ENCODE results near the gene DBI.
"Not testable (repeated sequence)": the region's sequence is repeated elsewhere in the genome, so short reads cannot be mapped to it uniquely, and the experiment has no call there.

Gene DBI

DNA sequence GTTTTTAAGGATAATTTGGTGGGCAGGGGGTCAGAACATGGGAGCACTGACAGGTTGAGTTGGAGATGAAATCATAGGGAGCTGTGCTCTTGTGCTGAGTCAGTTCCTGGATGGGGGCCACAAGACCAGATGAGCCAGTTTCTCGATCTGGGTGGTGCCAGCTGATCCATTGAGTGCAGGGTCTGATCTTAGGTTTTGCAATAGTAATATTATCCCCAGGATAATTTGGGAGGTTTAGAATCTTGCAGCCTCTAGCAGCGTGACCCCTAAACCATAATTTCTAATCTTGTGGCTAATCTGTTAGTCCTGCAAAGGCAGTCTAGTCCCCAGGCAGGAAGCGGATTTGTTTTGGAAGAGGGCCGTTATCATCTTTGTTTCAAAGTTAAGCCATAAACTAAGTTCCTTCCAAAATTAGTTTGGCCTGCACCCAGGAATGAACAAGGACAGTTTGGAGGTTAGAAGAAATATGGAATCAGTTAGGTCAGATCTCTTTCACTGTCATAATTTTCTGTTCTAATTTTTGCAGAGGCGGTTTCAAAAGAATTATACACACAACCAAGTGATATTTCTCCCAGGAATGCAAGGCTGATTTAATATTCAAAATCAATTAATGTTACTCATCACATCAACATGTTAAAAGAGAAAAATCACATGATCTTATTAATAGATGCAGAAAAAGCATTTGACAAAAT, 23.0 kb downstream of the DBI start:
- H3K4me1 ChIP-seq (ENCODE audit: control insufficient read depth in 5 of 5, insufficient read depth in 5 of 5, low read length in 5 of 5) = peaks cover 7 to 35% (median 28%) of the 10 kb centered on the region in 5 donors
- H3K9me3 ChIP-seq (ENCODE audit: control insufficient read depth in 5 of 5, low read length in 5 of 5) = no peaks in the 10 kb centered on the region
- H3K27me3 ChIP-seq (ENCODE audit: control insufficient read depth in 5 of 5, insufficient read depth in 4 of 5, low read length in 5 of 5) = no peaks in the 10 kb centered on the region
- peak overlapping the region; percentile 43 for H3K27ac ChIP-seq (ENCODE audit: low read depth, low read length)
- H3K4me3 ChIP-seq (ENCODE audit: low read depth in 1 of 5, low read length in 5 of 5) = no peak overlapping the region
- H3K9ac ChIP-seq (ENCODE audit: low read length in 5 of 5) = no peak overlapping the region
- no peaks in the 10 kb centered on the region for H3K36me3 ChIP-seq (ENCODE audit: control insufficient read depth in 5 of 5, insufficient read depth in 5 of 5, low read length in 5 of 5)

GRCh38 chr2:119393971-119394748, 27.4 kb downstream of the DBI start:
- peaks cover 0 to 12% (median 12%) of the 10 kb centered on the region in 5 donors for H3K4me1 ChIP-seq (ENCODE audit: control insufficient read depth in 5 of 5, insufficient read depth in 5 of 5, low read length in 5 of 5)
- H3K36me3 ChIP-seq (ENCODE audit: control insufficient read depth in 5 of 5, insufficient read depth in 5 of 5, low read length in 5 of 5) = no peaks in the 10 kb centered on the region
- no peak overlapping the region for H3K9ac ChIP-seq (ENCODE audit: low read length in 5 of 5)
- no peaks in the 10 kb centered on the region for H3K27me3 ChIP-seq (ENCODE audit: control insufficient read depth in 5 of 5, insufficient read depth in 4 of 5, low read length in 5 of 5)
- H3K27ac ChIP-seq (ENCODE audit: low read depth, low read length) = no peak overlapping the region
- H3K9me3 ChIP-seq (ENCODE audit: control insufficient read depth in 5 of 5, low read length in 5 of 5) = no peaks in the 10 kb centered on the region
- H3K4me3 ChIP-seq (ENCODE audit: low read depth in 1 of 5, low read length in 5 of 5) = no peak overlapping the region

GRCh38 chr2:119397196-119397595, 30.4 kb downstream of the DBI start:
- no peaks in the 10 kb centered on the region for H3K27me3 ChIP-seq (ENCODE audit: control insufficient read depth in 5 of 5, insufficient read depth in 4 of 5, low read length in 5 of 5)
- H3K9me3 ChIP-seq (ENCODE audit: control insufficient read depth in 5 of 5, low read length in 5 of 5) = no peaks in the 10 kb centered on the region
- peaks cover 0 to 4% (median 0%) of the 10 kb centered on the region in 5 donors for H3K4me1 ChIP-seq (ENCODE audit: control insufficient read depth in 5 of 5, insufficient read depth in 5 of 5, low read length in 5 of 5)
- H3K36me3 ChIP-seq (ENCODE audit: control insufficient read depth in 5 of 5, insufficient read depth in 5 of 5, low read length in 5 of 5) = no peaks in the 10 kb centered on the region
- H3K27ac ChIP-seq (ENCODE audit: low read depth, low read length) = no peak overlapping the region
- no peak overlapping the region for H3K9ac ChIP-seq (ENCODE audit: low read length in 5 of 5)
- H3K4me3 ChIP-seq (ENCODE audit: low read depth in 1 of 5, low read length in 5 of 5) = no peak overlapping the region

GRCh38 chr2:119402106-119402505, 35.3 kb downstream of the DBI start:
- Histone ChIP-seq H3K36me3 (ENCODE audit: control insufficient read depth in 5 of 5, insufficient read depth in 5 of 5, low read length in 5 of 5) (no peaks in the 10 kb centered on the region), H3K4me1 (ENCODE audit: control insufficient read depth in 5 of 5, insufficient read depth in 5 of 5, low read length in 5 of 5) (peaks cover 0 to 16% (median 12%) of the 10 kb centered on the region in 5 donors), H3K9ac (ENCODE audit: low read length in 5 of 5) (no peak overlapping the region), H3K27ac (ENCODE audit: low read depth, low read length) (no peak overlapping the region), H3K9me3 (ENCODE audit: control insufficient read depth in 5 of 5, low read length in 5 of 5) (peaks cover 0 to 3% (median 0%) of the 10 kb centered on the region in 5 donors), H3K4me3 (ENCODE audit: low read depth in 1 of 5, low read length in 5 of 5) (no peak overlapping the region), H3K27me3 (ENCODE audit: control insufficient read depth in 5 of 5, insufficient read depth in 4 of 5, low read length in 5 of 5) (no peaks in the 10 kb centered on the region)

DNA sequence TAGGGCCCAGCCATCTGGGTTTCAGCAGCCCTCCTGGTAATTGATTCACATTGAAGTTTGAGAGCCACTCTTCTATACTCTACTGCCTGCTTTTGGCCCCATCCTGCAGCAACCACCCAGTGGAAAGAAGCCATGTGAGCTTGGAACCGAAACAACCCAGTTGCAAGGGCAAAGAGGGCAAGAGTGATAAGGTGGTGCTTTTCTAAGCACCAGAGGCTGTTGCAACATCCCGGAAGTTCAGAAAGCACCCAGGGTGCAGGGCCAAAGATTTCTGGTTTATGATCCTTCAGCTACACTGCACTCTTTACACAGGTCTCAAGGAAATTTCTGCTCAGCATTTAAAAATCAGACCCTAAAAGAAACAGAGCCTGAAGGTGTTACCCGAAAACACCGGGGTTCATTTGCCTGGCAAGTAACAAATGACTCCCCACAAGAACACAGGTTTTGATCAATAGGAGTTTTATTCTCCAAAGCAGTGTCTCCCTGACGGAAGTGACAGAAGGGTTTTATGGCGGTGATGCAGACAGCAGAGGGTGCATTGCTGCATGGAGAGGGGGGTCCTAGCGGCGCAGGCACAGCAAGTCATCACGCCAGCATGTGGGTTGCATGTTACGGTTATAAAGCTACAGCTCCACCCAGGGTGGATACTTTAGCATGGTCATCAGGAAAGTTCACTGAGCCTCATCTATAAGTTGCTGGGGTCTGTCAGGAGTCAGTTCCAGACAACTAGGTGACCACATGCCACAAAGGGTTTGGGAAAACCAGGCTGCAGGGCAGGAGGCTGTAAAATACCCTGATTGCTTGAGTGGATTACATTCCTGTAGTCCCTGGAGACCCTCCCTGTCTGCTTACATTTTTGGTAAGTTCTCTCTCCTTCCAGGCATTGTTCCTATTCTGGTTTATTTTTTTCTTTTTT, 36.1 kb downstream of the DBI start:
- Histone ChIP-seq H3K4me3 (ENCODE audit: low read depth in 1 of 5, low read length in 5 of 5) (no peak overlapping the region), H3K4me1 (ENCODE audit: control insufficient read depth in 5 of 5, insufficient read depth in 5 of 5, low read length in 5 of 5) (peaks cover 0 to 21% (median 12%) of the 10 kb centered on the region in 5 donors), H3K27me3 (ENCODE audit: control insufficient read depth in 5 of 5, insufficient read depth in 4 of 5, low read length in 5 of 5) (no peaks in the 10 kb centered on the region), H3K9me3 (ENCODE audit: control insufficient read depth in 5 of 5, low read length in 5 of 5) (peaks cover 0 to 3% (median 0%) of the 10 kb centered on the region in 5 donors), H3K27ac (ENCODE audit: low read depth, low read length) (no peak overlapping the region), H3K9ac (ENCODE audit: low read length in 5 of 5) (no peak overlapping the region), H3K36me3 (ENCODE audit: control insufficient read depth in 5 of 5, insufficient read depth in 5 of 5, low read length in 5 of 5) (no peaks in the 10 kb centered on the region)

- not testable (repeated sequence) for H3K36me3 ChIP-seq (ENCODE audit: control insufficient read depth in 5 of 5, insufficient read depth in 5 of 5, low read length in 5 of 5)
Measured at GRCh38 chr2:119403618-119404017, 36.8 kb downstream of the DBI start.

GRCh38 chr2:119405151-119405550, 38.4 kb downstream of the DBI start:
- no peak overlapping the region for H3K27ac ChIP-seq (ENCODE audit: low read depth, low read length)
- no peak overlapping the region for H3K4me3 ChIP-seq (ENCODE audit: low read depth in 1 of 5, low read length in 5 of 5)
- H3K4me1 ChIP-seq (ENCODE audit: control insufficient read depth in 5 of 5, insufficient read depth in 5 of 5, low read length in 5 of 5) = peaks cover 4 to 23% (median 17%) of the 10 kb centered on the region in 5 donors
- H3K9me3 ChIP-seq (ENCODE audit: control insufficient read depth in 5 of 5, low read length in 5 of 5) = peaks cover 0 to 3% (median 0%) of the 10 kb centered on the region in 5 donors
- no peaks in the 10 kb centered on the region for H3K27me3 ChIP-seq (ENCODE audit: control insufficient read depth in 5 of 5, insufficient read depth in 4 of 5, low read length in 5 of 5)
- H3K36me3 ChIP-seq (ENCODE audit: control insufficient read depth in 5 of 5, insufficient read depth in 5 of 5, low read length in 5 of 5) = no peaks in the 10 kb centered on the region
- no peak overlapping the region for H3K9ac ChIP-seq (ENCODE audit: low read length in 5 of 5)

More at GRCh38 chr2:119403618-119404017, 36.8 kb downstream of the DBI start:
- H3K9ac ChIP-seq (ENCODE audit: low read length in 5 of 5); H3K27ac ChIP-seq (ENCODE audit: low read depth, low read length); H3K9me3 ChIP-seq (ENCODE audit: control insufficient read depth in 5 of 5, low read length in 5 of 5); H3K4me3 ChIP-seq (ENCODE audit: low read depth in 1 of 5, low read length in 5 of 5); H3K27me3 ChIP-seq (ENCODE audit: control insufficient read depth in 5 of 5, insufficient read depth in 4 of 5, low read length in 5 of 5): not testable (repeated sequence)
- peaks cover 4 to 23% (median 17%) of the 10 kb centered on the region in 5 donors for H3K4me1 ChIP-seq (ENCODE audit: control insufficient read depth in 5 of 5, insufficient read depth in 5 of 5, low read length in 5 of 5)

DNA sequence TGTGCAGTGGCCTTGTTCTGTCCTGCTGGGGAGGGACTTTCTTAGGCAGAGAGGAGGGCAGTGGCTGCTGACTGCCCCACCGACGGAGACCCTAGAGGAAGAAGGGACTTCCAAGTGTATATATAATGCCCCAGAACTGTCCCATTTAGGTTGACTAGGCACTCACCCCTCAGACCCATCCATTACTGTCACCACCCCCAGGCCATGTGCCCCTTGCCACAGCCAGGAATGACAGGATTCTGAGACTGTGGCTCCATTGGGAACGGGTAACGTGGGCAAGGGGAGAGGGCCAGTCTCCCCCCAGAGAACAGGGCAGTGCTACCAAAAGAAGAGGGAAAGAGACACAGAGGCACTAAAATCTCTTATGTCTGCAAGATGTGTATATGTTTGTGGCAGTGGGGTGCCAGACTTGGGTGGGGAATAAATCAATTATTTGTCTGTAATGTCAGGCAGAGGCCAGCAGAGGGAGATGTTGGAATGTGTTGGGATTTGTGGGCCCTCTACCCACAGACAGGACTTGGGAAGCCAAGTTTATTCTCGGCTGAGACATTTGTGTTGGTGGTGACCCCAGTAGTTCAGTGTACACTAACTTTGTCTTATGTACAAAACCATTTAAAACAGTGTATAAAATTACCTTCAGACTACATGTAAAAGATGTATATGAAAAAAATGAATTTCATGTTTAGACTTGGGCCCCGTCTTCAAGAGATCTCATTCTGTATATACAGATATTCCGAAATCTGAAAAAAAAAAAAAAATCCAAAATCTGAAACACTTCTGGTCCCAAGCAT, 40.8 kb downstream of the DBI start:
- Histone ChIP-seq H3K4me3 (ENCODE audit: low read depth in 1 of 5, low read length in 5 of 5) (peak overlapping the region in 4 of 5 donors; percentile 16 to 38 (median 32)), H3K27me3 (ENCODE audit: control insufficient read depth in 5 of 5, insufficient read depth in 4 of 5, low read length in 5 of 5) (no peaks in the 10 kb centered on the region), H3K9ac (ENCODE audit: low read length in 5 of 5) (peak overlapping the region in 2 of 5 donors; percentile 21 to 71), H3K9me3 (ENCODE audit: control insufficient read depth in 5 of 5, low read length in 5 of 5) (peaks cover 0 to 3% (median 0%) of the 10 kb centered on the region in 5 donors), H3K4me1 (ENCODE audit: control insufficient read depth in 5 of 5, insufficient read depth in 5 of 5, low read length in 5 of 5) (peaks cover 4 to 21% (median 15%) of the 10 kb centered on the region in 5 donors), H3K36me3 (ENCODE audit: control insufficient read depth in 5 of 5, insufficient read depth in 5 of 5, low read length in 5 of 5) (no peaks in the 10 kb centered on the region), H3K27ac (ENCODE audit: low read depth, low read length) (peak overlapping the region; percentile 62)

DNA sequence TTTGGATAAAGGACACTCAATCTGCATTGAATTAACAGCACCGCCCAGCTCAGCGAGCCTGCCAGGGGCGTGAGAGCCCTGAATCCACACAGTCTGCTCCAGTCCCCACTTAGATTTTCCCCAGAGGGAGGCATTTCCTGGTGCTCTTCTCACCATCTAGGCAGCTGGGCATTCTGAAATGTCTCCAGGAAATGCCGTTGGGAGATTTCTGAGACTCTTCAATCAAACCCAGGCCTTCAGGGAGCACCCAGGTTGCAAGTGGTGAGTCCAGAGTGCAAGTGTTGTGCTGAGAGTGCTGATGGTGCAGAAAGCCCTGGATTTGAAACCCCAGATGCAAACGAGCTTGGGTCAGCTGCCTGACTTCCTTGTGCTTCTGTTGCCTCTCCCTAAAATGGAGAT, 41.4 kb downstream of the DBI start:
- peaks cover 0 to 3% (median 0%) of the 10 kb centered on the region in 5 donors for H3K9me3 ChIP-seq (ENCODE audit: control insufficient read depth in 5 of 5, low read length in 5 of 5)
- H3K4me3 ChIP-seq (ENCODE audit: low read depth in 1 of 5, low read length in 5 of 5) = peak overlapping the region; percentile 5 to 38 (median 32)
- H3K27me3 ChIP-seq (ENCODE audit: control insufficient read depth in 5 of 5, insufficient read depth in 4 of 5, low read length in 5 of 5) = no peaks in the 10 kb centered on the region
- peaks cover 4 to 15% (median 9%) of the 10 kb centered on the region in 5 donors for H3K4me1 ChIP-seq (ENCODE audit: control insufficient read depth in 5 of 5, insufficient read depth in 5 of 5, low read length in 5 of 5)
- peak overlapping the region in 2 of 5 donors; percentile 21 to 71 for H3K9ac ChIP-seq (ENCODE audit: low read length in 5 of 5)
- no peaks in the 10 kb centered on the region for H3K36me3 ChIP-seq (ENCODE audit: control insufficient read depth in 5 of 5, insufficient read depth in 5 of 5, low read length in 5 of 5)
- H3K27ac ChIP-seq (ENCODE audit: low read depth, low read length) = peak overlapping the region; percentile 62
